Astrocyte (in vitro differentiated cells and primary cell): ENCODE results near the gene RANGAP1. TPM values are rescaled to one million over a fixed set of nuclear protein-coding genes. Genes with fewer than 3 reads are reported as not detected.

ENCODE experiments used
- DNase-seq: peaks from one replicate; pipeline ENCODE4 v3.0.0-alpha.2; 2010; ENCODE audit warnings: low read depth
- FAIRE-seq: peaks from 2 replicates; lab custom pipeline; 2011; peaks lifted over from hg19 to GRCh38; lab: Jason Lieb, UNC
- H2AFZ ChIP-seq: 2 replicates; pipeline ENCODE4 v1.6.0; 2012; ENCODE audit warnings: low read depth, low read length, inconsistent platforms
- H3K27ac ChIP-seq: 2 replicates; pipeline ENCODE4 v1.5.1; 2011; ENCODE audit warnings: low read depth, low read length, inconsistent platforms
- H3K27me3 ChIP-seq: 2 replicates; pipeline ENCODE4 v1.6.0; 2011; ENCODE audit warnings: low read length, inconsistent platforms; ENCODE audit not compliant: insufficient read depth
- H3K36me3 ChIP-seq: 2 replicates; pipeline ENCODE4 v1.5.1; 2011; ENCODE audit warnings: low read length, inconsistent platforms; ENCODE audit not compliant: insufficient read depth
- H3K4me1 ChIP-seq: 2 replicates; pipeline ENCODE4 v1.5.1; 2011; ENCODE audit warnings: low read length, inconsistent platforms; ENCODE audit not compliant: insufficient read depth
- H3K4me2 ChIP-seq: 2 replicates; pipeline ENCODE4 v1.6.0; 2012; ENCODE audit warnings: low read length, inconsistent platforms
- H3K4me3 ChIP-seq: 2 replicates; pipeline ENCODE4 v1.5.1; 2011; ENCODE audit warnings: low read depth, mild to moderate bottlenecking, low read length, inconsistent platforms; ENCODE audit not compliant: insufficient read depth
- H3K79me2 ChIP-seq: 2 replicates; pipeline ENCODE4 v1.6.0; 2012; ENCODE audit warnings: mild to moderate bottlenecking, low read length, inconsistent platforms; ENCODE audit not compliant: insufficient read depth
- H3K9ac ChIP-seq: 2 replicates; pipeline ENCODE4 v1.6.0; 2012; ENCODE audit warnings: mild to moderate bottlenecking, low read length, inconsistent platforms
- H3K9me3 ChIP-seq: 2 replicates; pipeline ENCODE4 v1.5.1; 2012; ENCODE audit warnings: low read depth, mild to moderate bottlenecking, low read length, inconsistent platforms; ENCODE audit not compliant: insufficient read depth
- H4K20me1 ChIP-seq: 2 replicates; pipeline ENCODE4 v1.6.0; 2012; ENCODE audit warnings: low read length, inconsistent platforms; ENCODE audit not compliant: insufficient read depth
- H3K27ac Mint-ChIP-seq: one replicate; pipeline ENCODE4 v1.8.0; 2021; ENCODE audit warnings: mild to moderate bottlenecking, mixed read lengths; ENCODE audit not compliant: unreplicated experiment
- H3K27me3 Mint-ChIP-seq: one replicate; pipeline ENCODE4 v1.8.0; 2021; ENCODE audit warnings: low read depth, mixed read lengths; ENCODE audit not compliant: unreplicated experiment
- H3K36me3 Mint-ChIP-seq: one replicate; pipeline ENCODE4 v1.8.0; 2021; ENCODE audit warnings: low read depth, mixed read lengths; ENCODE audit not compliant: unreplicated experiment
- H3K4me1 Mint-ChIP-seq: one replicate; pipeline ENCODE4 v1.8.0; 2021; ENCODE audit warnings: low read depth, mixed read lengths; ENCODE audit not compliant: unreplicated experiment
- H3K4me3 Mint-ChIP-seq: one replicate; pipeline ENCODE4 v1.8.0; 2021; ENCODE audit warnings: mild to moderate bottlenecking, moderate library complexity, mixed read lengths; ENCODE audit not compliant: unreplicated experiment
- H3K9me3 Mint-ChIP-seq: one replicate; pipeline ENCODE4 v1.8.0; 2021; ENCODE audit warnings: mild to moderate bottlenecking, mixed read lengths; ENCODE audit not compliant: unreplicated experiment
- CTCF ChIP-seq: IDR thresholded peaks from 2 replicates; pipeline ENCODE4 v1.5.1; 2011; ENCODE audit warnings: low read depth, mild to moderate bottlenecking, inconsistent platforms, low read length, moderate library complexity; ENCODE audit not compliant: insufficient read depth
- EZH2 ChIP-seq: IDR thresholded peaks from 2 replicates; pipeline ENCODE4 v1.6.1; 2012; ENCODE audit warnings: mild to moderate bottlenecking, low read length, inconsistent platforms; ENCODE audit not compliant: insufficient read depth
- total RNA-seq: library from RNA; stranded (reverse); gene quantifications from 2 replicates; pipeline ENCODE4 v1.2.1, GENCODE V29; 2021

Gene RANGAP1
- total RNA-seq, 1 donor from 2014 or later: 77.8 TPM

GRCh38 chr22:41239443-41240128 lies 46.4 kb downstream of the RANGAP1 start:
- no peak overlapping the region for H3K27ac Mint-ChIP-seq
- TF ChIP-seq CTCF (no peak), EZH2 (no peak)
- FAIRE-seq (no peak), DNase-seq (no peak)
- Histone ChIP-seq H3K27me3 (no peaks in the 10 kb centered on the region), H2AFZ (no peak overlapping the region), H3K4me1 (peaks cover 3% of the 10 kb centered on the region), H3K4me3 (no peak overlapping the region), H3K36me3 (no peaks in the 10 kb centered on the region), H4K20me1 (no peaks in the 10 kb centered on the region), H3K9me3 (no peaks in the 10 kb centered on the region), H3K9ac (no peak overlapping the region), H3K4me2 (no peak overlapping the region), H3K79me2 (no peaks in the 10 kb centered on the region), H3K27ac (no peak overlapping the region)
- H3K27me3 Mint-ChIP-seq: peaks cover 12% of the 10 kb centered on the region
- H3K9me3 Mint-ChIP-seq: no peaks in the 10 kb centered on the region
- H3K4me3 Mint-ChIP-seq: no peak overlapping the region
- H3K4me1 Mint-ChIP-seq: no peaks in the 10 kb centered on the region
- H3K36me3 Mint-ChIP-seq: no peaks in the 10 kb centered on the region

- no peak for FAIRE-seq
- Histone ChIP-seq H3K79me2 (no peaks in the 10 kb centered on the region), H3K9ac (no peak overlapping the region), H3K9me3 (no peaks in the 10 kb centered on the region), H4K20me1 (no peaks in the 10 kb centered on the region), H3K27ac (no peak overlapping the region), H3K4me3 (no peak overlapping the region), H3K4me2 (peak overlapping the region; percentile 84), H3K36me3 (no peaks in the 10 kb centered on the region), H2AFZ (no peak overlapping the region), H3K4me1 (peaks cover 3% of the 10 kb centered on the region), H3K27me3 (no peaks in the 10 kb centered on the region)
- no peak for TF ChIP-seq EZH2
- no peak for TF ChIP-seq CTCF
- Mint-ChIP-seq H3K27ac (no peak overlapping the region), H3K9me3 (no peaks in the 10 kb centered on the region), H3K4me1 (no peaks in the 10 kb centered on the region), H3K4me3 (peak overlapping the region; percentile 68), H3K36me3 (no peaks in the 10 kb centered on the region), H3K27me3 (peaks cover 13% of the 10 kb centered on the region)
- DNase-seq: no peak
These were observed 47.2 kb downstream of the RANGAP1 start for GRCh38 chr22:41238570-41239442.
